DOHH2 (cell line): ENCODE measurements around the gene GSS.
A peak's percentile ranks its signal among the peaks of the same experiment; 100 is the strongest.

Experiments
- H3F3A ChIP-seq: fragments of 200-600 bp; sonication (generic), shearing (Covaris generic); 2 replicates; pipeline ENCODE4 v1.6.0; 2016; ENCODE audit warnings: antibody characterized with exemption, mild to moderate bottlenecking; ENCODE audit not compliant: control insufficient read depth, insufficient read depth
- H3K27ac ChIP-seq: fragments of 200-600 bp; sonication (generic); 2 replicates; pipeline ENCODE4 v1.5.1; 2014; ENCODE audit warnings: low read depth, mild to moderate bottlenecking, low read length, moderate library complexity
- H3K27me3 ChIP-seq: fragments of 200-600 bp; sonication (generic); 2 replicates; pipeline ENCODE4 v1.6.1; 2014; ENCODE audit warnings: mild to moderate bottlenecking, low read length, mixed read lengths; ENCODE audit not compliant: control insufficient read depth
- H3K36me3 ChIP-seq: fragments of 200-600 bp; sonication (generic); 2 replicates; pipeline ENCODE4 v1.6.1; 2014; ENCODE audit warnings: mild to moderate bottlenecking, low read length, moderate library complexity, mixed read lengths; ENCODE audit not compliant: control insufficient read depth
- H3K4me1 ChIP-seq: fragments of 200-600 bp; sonication (generic); 2 replicates; pipeline ENCODE4 v1.6.1; 2014; ENCODE audit warnings: mild to moderate bottlenecking, low read length, mixed read lengths; ENCODE audit not compliant: control insufficient read depth
- H3K4me2 ChIP-seq: fragments of 200-600 bp; sonication (generic); 2 replicates; pipeline ENCODE4 v1.6.0; 2014; ENCODE audit warnings: mild to moderate bottlenecking, low read length, moderate library complexity
- H3K4me3 ChIP-seq: fragments of 200-600 bp; sonication (generic); 2 replicates; pipeline ENCODE4 v1.5.1; 2014; ENCODE audit warnings: mild to moderate bottlenecking, low read length, mixed read lengths
- H3K79me2 ChIP-seq: fragments of 200-600 bp; sonication (generic); 2 replicates; pipeline ENCODE4 v1.6.1; 2014; ENCODE audit warnings: mild to moderate bottlenecking, low read length, mixed read lengths; ENCODE audit not compliant: control insufficient read depth
- H3K9me2 ChIP-seq: fragments of 200-600 bp; sonication (generic); replicated peaks from 2 replicates; pipeline ENCODE4 v1.6.1; 2014; ENCODE audit warnings: mild to moderate bottlenecking, low read length, mixed read lengths; ENCODE audit not compliant: control insufficient read depth
- H3K9me3 ChIP-seq: fragments of 200-600 bp; sonication (generic); 2 replicates; pipeline ENCODE4 v1.6.1; 2014; ENCODE audit warnings: antibody characterized with exemption, low read length, mixed read lengths; ENCODE audit not compliant: control insufficient read depth, insufficient read depth
- H4K20me1 ChIP-seq: fragments of 200-600 bp; sonication (generic); 2 replicates; pipeline ENCODE4 v1.6.0; 2014; ENCODE audit warnings: low read depth, mild to moderate bottlenecking, antibody characterized with exemption, low read length, moderate library complexity; ENCODE audit not compliant: control insufficient read depth, insufficient read depth
- CTCF ChIP-seq: fragments of 200-600 bp; sonication (generic); IDR thresholded peaks from one replicate; pipeline ENCODE4 v1.5.1; 2014; ENCODE audit warnings: antibody characterized with exemption, mild to moderate bottlenecking, low read depth, low read length; ENCODE audit not compliant: poor library complexity, severe bottlenecking
- EZH2phosphoT487 ChIP-seq: fragments of 200-600 bp; sonication (generic); IDR thresholded peaks from 2 replicates; pipeline ENCODE4 v1.6.1; 2017; ENCODE audit warnings: borderline replicate concordance, mild to moderate bottlenecking, antibody characterized with exemption, low read length, moderate library complexity, mixed read lengths

The GSS gene

DNA sequence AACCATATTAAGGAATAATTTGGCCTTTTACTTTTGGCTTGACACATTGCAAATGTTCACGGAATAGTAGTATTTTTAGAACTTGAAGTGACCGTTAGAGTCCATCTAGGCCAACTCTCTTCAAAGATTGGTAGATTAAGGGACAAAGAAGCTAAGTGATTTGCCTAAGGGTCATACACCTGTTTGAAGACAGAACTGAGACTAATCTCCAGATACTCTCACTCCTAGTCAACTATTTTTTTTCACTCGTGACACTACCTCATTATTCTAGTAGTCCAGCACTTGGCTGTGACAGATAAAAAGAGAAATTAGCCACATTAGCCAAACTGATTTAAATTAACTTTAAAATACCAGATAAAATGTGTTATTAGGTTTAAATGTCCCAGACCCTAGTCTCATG lies 68.6 kb downstream of the GSS start:
- H3K9me3 ChIP-seq = no peaks in the 10 kb centered on the region
- no peaks in the 10 kb centered on the region for H3F3A ChIP-seq
- no peaks in the 10 kb centered on the region for H3K36me3 ChIP-seq
- no peak for TF ChIP-seq EZH2phosphoT487
- TF ChIP-seq CTCF = no peak
- peaks cover 10% of the 10 kb centered on the region for H3K4me1 ChIP-seq
- H3K9me2 ChIP-seq = no peaks in the 10 kb centered on the region
- H3K4me3 ChIP-seq = no peak overlapping the region
- no peaks in the 10 kb centered on the region for H4K20me1 ChIP-seq
- H3K27ac ChIP-seq = no peak overlapping the region
- H3K27me3 ChIP-seq = peaks cover 6% of the 10 kb centered on the region; the same call in 1 of the 2 replicates
- peak overlapping the region; percentile 1; the same call in 1 of the 2 replicates for H3K4me2 ChIP-seq
- H3K79me2 ChIP-seq = no peaks in the 10 kb centered on the region

DNA sequence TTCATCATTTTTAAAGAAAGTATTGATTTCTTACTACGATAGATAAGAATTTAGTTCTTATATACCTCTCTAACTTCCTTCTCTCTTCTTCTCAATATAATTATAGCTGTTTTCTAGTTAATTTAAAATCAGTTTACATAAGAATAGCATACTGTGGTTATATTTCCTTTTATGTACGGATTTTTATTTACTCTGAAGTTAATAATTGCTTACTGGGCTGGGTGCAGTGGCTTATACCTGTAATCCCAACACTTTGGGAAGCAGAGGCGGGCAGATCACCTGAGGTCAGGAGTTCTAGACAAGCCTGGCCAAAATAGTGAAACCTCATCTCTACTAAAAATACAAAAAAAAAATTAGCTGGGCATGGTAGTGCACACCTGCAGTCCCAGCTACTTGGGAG lies 69.5 kb downstream of the GSS start:
- Histone ChIP-seq H3K4me2 (no peak overlapping the region), H3K36me3 (no peaks in the 10 kb centered on the region), H3K27me3 (peaks cover 10% of the 10 kb centered on the region), H3K79me2 (no peaks in the 10 kb centered on the region), H3K9me2 (no peaks in the 10 kb centered on the region), H3K9me3 (no peaks in the 10 kb centered on the region), H3F3A (no peaks in the 10 kb centered on the region), H4K20me1 (no peaks in the 10 kb centered on the region), H3K4me1 (peaks cover 10% of the 10 kb centered on the region), H3K27ac (no peak overlapping the region), H3K4me3 (no peak overlapping the region)
- TF ChIP-seq EZH2phosphoT487 = no peak
- no peak for TF ChIP-seq CTCF

GRCh38 chr20:34884260-34884659 lies 71.3 kb downstream of the GSS start:
- no peak for TF ChIP-seq EZH2phosphoT487
- no peak for TF ChIP-seq CTCF
- H3K27ac ChIP-seq = no peak overlapping the region
- no peak overlapping the region for H3K4me3 ChIP-seq
- H3K9me3 ChIP-seq = no peaks in the 10 kb centered on the region
- H3K4me2 ChIP-seq = no peak overlapping the region
- no peaks in the 10 kb centered on the region for H3K36me3 ChIP-seq
- peaks cover 4% of the 10 kb centered on the region for H3K27me3 ChIP-seq
- no peaks in the 10 kb centered on the region for H3K9me2 ChIP-seq
- no peaks in the 10 kb centered on the region for H3F3A ChIP-seq
- H4K20me1 ChIP-seq = no peaks in the 10 kb centered on the region
- H3K79me2 ChIP-seq = no peaks in the 10 kb centered on the region
- peaks cover 10% of the 10 kb centered on the region for H3K4me1 ChIP-seq

DNA sequence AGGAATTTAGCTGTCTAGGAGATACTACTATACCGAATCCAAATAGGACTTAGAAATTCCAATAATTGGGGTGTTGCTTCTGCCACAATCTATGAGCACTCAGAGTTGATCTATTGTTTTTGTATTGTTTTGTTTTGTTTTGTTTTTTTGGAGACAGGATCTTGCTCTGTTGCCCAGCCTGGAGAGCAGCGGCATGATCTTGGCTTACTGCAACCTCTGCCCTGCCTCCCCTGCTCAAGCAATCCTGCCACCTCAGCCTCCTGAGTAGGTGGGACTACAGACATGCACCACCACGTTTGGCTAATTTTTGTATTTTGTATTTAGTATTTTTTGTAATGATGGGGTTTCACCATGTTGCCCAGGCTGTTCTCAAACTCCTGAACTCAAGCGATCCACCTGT lies 71.8 kb downstream of the GSS start:
- peaks cover 10% of the 10 kb centered on the region for H3K4me1 ChIP-seq
- no peaks in the 10 kb centered on the region for H3K9me3 ChIP-seq
- H3K9me2 ChIP-seq = no peaks in the 10 kb centered on the region
- no peaks in the 10 kb centered on the region for H3K79me2 ChIP-seq
- TF ChIP-seq EZH2phosphoT487 (no peak), CTCF (no peak)
- H3K27ac ChIP-seq = no peak overlapping the region
- H3K4me2 ChIP-seq = no peak overlapping the region
- H3K27me3 ChIP-seq = peaks cover 4% of the 10 kb centered on the region
- no peak overlapping the region for H3K4me3 ChIP-seq
- H3K36me3 ChIP-seq = no peaks in the 10 kb centered on the region
- H4K20me1 ChIP-seq = no peaks in the 10 kb centered on the region
- H3F3A ChIP-seq = no peaks in the 10 kb centered on the region
